ENCODE measurements around the gene UGT2A3.

UGT2A3 gene

GRCh38 chr4:68907245-68907644, 44.4 kb downstream of the UGT2A3 start:
- peak overlapping the region; percentile 77 for H2BK120ac ChIP-seq (ENCODE audit: insufficient read depth, low read length, poor library complexity)
- H4K8ac ChIP-seq (ENCODE audit: low read depth, low read length): peak overlapping the region; percentile 95
- no peak overlapping the region for H3K4me2 ChIP-seq (ENCODE audit: low read length)
- no peak overlapping the region for H3K18ac ChIP-seq (ENCODE audit: low read length)
- peak overlapping the region; percentile 99 for H4K91ac ChIP-seq (ENCODE audit: low read depth, low read length)
- peak overlapping the region; percentile 96 for H2BK5ac ChIP-seq (ENCODE audit: low read depth, low read length, poor library complexity)
- H3K4me3 ChIP-seq (ENCODE audit: low read depth, low read length): no peak overlapping the region
- no peak overlapping the region for H3K4ac ChIP-seq (ENCODE audit: low read depth, low read length)
- H3K27me3 ChIP-seq (ENCODE audit: insufficient read depth, low read length): no peaks in the 10 kb centered on the region
- peaks cover 6% of the 10 kb centered on the region for H3K79me2 ChIP-seq (ENCODE audit: control insufficient read depth, insufficient read depth, low read length, poor library complexity)
- no peaks in the 10 kb centered on the region for H3K9me3 ChIP-seq (ENCODE audit: insufficient read depth, low read depth, low read length)
- peaks cover 30% of the 10 kb centered on the region for H3K79me1 ChIP-seq (ENCODE audit: low read length)
- peak in 1 of 2 donors; percentile 11 for DNase-seq
- H3K14ac ChIP-seq (ENCODE audit: low read length): peak overlapping the region; percentile 87
- no CpG with 5 or more reads among the region's 3 CpGs for WGBS (ENCODE audit: extremely low coverage, insufficient coverage, insufficient read length)
- H3K9ac ChIP-seq (ENCODE audit: low read length): no peak overlapping the region
- H3K4me1 ChIP-seq (ENCODE audit: control insufficient read depth in 1 of 2, insufficient read depth in 2 of 2, low read length in 2 of 2): peaks cover 26 to 33% of the 10 kb centered on the region in 2 experiments
- no peak overlapping the region for H2AFZ ChIP-seq (ENCODE audit: insufficient read depth, low read length, poor library complexity)
- H4K12ac ChIP-seq (ENCODE audit: low read depth, low read length): no peak overlapping the region
- no peaks in the 10 kb centered on the region for H3K36me3 ChIP-seq (ENCODE audit: control insufficient read depth in 1 of 2, insufficient read depth in 2 of 2, low read length in 2 of 2)
- H3K27ac ChIP-seq (ENCODE audit: low read depth, low read length): peak overlapping the region; percentile 98
- no peak overlapping the region for H2AK5ac ChIP-seq (ENCODE audit: low read length)
- H2BK12ac ChIP-seq (ENCODE audit: low read length): peak overlapping the region; percentile 95
- H3K23ac ChIP-seq (ENCODE audit: low read length): no peak overlapping the region

GRCh38 chr4:68906780-68907137, 44.8 kb downstream of the UGT2A3 start:
- Histone ChIP-seq H2AK5ac (ENCODE audit: low read length) (peak overlapping the region; percentile 28), H4K12ac (ENCODE audit: low read depth, low read length) (peak overlapping the region; percentile 55), H3K4me3 (ENCODE audit: low read depth, low read length) (no peak overlapping the region), H3K14ac (ENCODE audit: low read length) (peak overlapping the region; percentile 87), H4K91ac (ENCODE audit: low read depth, low read length) (peak overlapping the region; percentile 99), H2BK5ac (ENCODE audit: low read depth, low read length, poor library complexity) (peak overlapping the region; percentile 96), H3K79me1 (ENCODE audit: low read length) (peaks cover 30% of the 10 kb centered on the region), H3K9me3 (ENCODE audit: insufficient read depth, low read depth, low read length) (no peaks in the 10 kb centered on the region), H3K27me3 (ENCODE audit: insufficient read depth, low read length) (no peaks in the 10 kb centered on the region), H2BK120ac (ENCODE audit: insufficient read depth, low read length, poor library complexity) (peak overlapping the region; percentile 77), H3K79me2 (ENCODE audit: control insufficient read depth, insufficient read depth, low read length, poor library complexity) (peaks cover 6% of the 10 kb centered on the region), H2AFZ (ENCODE audit: insufficient read depth, low read length, poor library complexity) (peak overlapping the region; percentile 77), H3K4me2 (ENCODE audit: low read length) (peak overlapping the region; percentile 48), H3K9ac (ENCODE audit: low read length) (peak overlapping the region; percentile 18), H3K4ac (ENCODE audit: low read depth, low read length) (peak overlapping the region; percentile 66), H2BK12ac (ENCODE audit: low read length) (peak overlapping the region; percentile 95), H3K4me1 (ENCODE audit: control insufficient read depth in 1 of 2, insufficient read depth in 2 of 2, low read length in 2 of 2) (peaks cover 26 to 33% of the 10 kb centered on the region in 2 experiments), H3K27ac (ENCODE audit: low read depth, low read length) (peak overlapping the region; percentile 98), H4K8ac (ENCODE audit: low read depth, low read length) (peak overlapping the region; percentile 95), H3K36me3 (ENCODE audit: control insufficient read depth in 1 of 2, insufficient read depth in 2 of 2, low read length in 2 of 2) (no peaks in the 10 kb centered on the region), H3K18ac (ENCODE audit: low read length) (peak overlapping the region; percentile 70), H3K23ac (ENCODE audit: low read length) (no peak overlapping the region)
- no peak for DNase-seq
- no CpG with 5 or more reads among the region's 10 CpGs for WGBS (ENCODE audit: extremely low coverage, insufficient coverage, insufficient read length)

GRCh38 chr4:68905939-68906779, 45.4 kb downstream of the UGT2A3 start:
- H4K8ac ChIP-seq (ENCODE audit: low read depth, low read length): peak overlapping the region; percentile 95
- peak overlapping the region; percentile 95 for H2BK12ac ChIP-seq (ENCODE audit: low read length)
- peaks cover 6% of the 10 kb centered on the region for H3K79me2 ChIP-seq (ENCODE audit: control insufficient read depth, insufficient read depth, low read length, poor library complexity)
- peak overlapping the region; percentile 98 for H3K27ac ChIP-seq (ENCODE audit: low read depth, low read length)
- H2BK5ac ChIP-seq (ENCODE audit: low read depth, low read length, poor library complexity): peak overlapping the region; percentile 96
- peak overlapping the region; percentile 78 for H2AFZ ChIP-seq (ENCODE audit: insufficient read depth, low read length, poor library complexity)
- H4K12ac ChIP-seq (ENCODE audit: low read depth, low read length): peak overlapping the region; percentile 55
- peak overlapping the region; percentile 87 for H3K14ac ChIP-seq (ENCODE audit: low read length)
- peak overlapping the region; percentile 92 for H2BK120ac ChIP-seq (ENCODE audit: insufficient read depth, low read length, poor library complexity)
- no peak overlapping the region for H3K9ac ChIP-seq (ENCODE audit: low read length)
- peak in 1 of 2 donors; percentile 19 for DNase-seq
- H3K36me3 ChIP-seq (ENCODE audit: control insufficient read depth in 1 of 2, insufficient read depth in 2 of 2, low read length in 2 of 2): no peaks in the 10 kb centered on the region
- peak overlapping the region; percentile 70 for H3K18ac ChIP-seq (ENCODE audit: low read length)
- no CpG with 5 or more reads among the region's 16 CpGs for WGBS (ENCODE audit: extremely low coverage, insufficient coverage, insufficient read length)
- H4K91ac ChIP-seq (ENCODE audit: low read depth, low read length): peak overlapping the region; percentile 99
- no peaks in the 10 kb centered on the region for H3K9me3 ChIP-seq (ENCODE audit: insufficient read depth, low read depth, low read length)
- H3K4me1 ChIP-seq (ENCODE audit: control insufficient read depth in 1 of 2, insufficient read depth in 2 of 2, low read length in 2 of 2): peaks cover 26 to 33% of the 10 kb centered on the region in 2 experiments
- peak overlapping the region; percentile 48 for H3K4me2 ChIP-seq (ENCODE audit: low read length)
- H3K4me3 ChIP-seq (ENCODE audit: low read depth, low read length): no peak overlapping the region
- H3K79me1 ChIP-seq (ENCODE audit: low read length): peaks cover 30% of the 10 kb centered on the region
- peak overlapping the region; percentile 28 for H2AK5ac ChIP-seq (ENCODE audit: low read length)
- no peaks in the 10 kb centered on the region for H3K27me3 ChIP-seq (ENCODE audit: insufficient read depth, low read length)
- H3K4ac ChIP-seq (ENCODE audit: low read depth, low read length): peak overlapping the region; percentile 66
- no peak overlapping the region for H3K23ac ChIP-seq (ENCODE audit: low read length)

GRCh38 chr4:68905598-68905938, 46.0 kb downstream of the UGT2A3 start:
- H3K79me2 ChIP-seq (ENCODE audit: control insufficient read depth, insufficient read depth, low read length, poor library complexity): peaks cover 6% of the 10 kb centered on the region
- peaks cover 30% of the 10 kb centered on the region for H3K79me1 ChIP-seq (ENCODE audit: low read length)
- H3K27ac ChIP-seq (ENCODE audit: low read depth, low read length): peak overlapping the region; percentile 98
- no peaks in the 10 kb centered on the region for H3K27me3 ChIP-seq (ENCODE audit: insufficient read depth, low read length)
- no CpG with 5 or more reads among the region's 2 CpGs for WGBS (ENCODE audit: extremely low coverage, insufficient coverage, insufficient read length)
- DNase-seq: no peak
- H3K9ac ChIP-seq (ENCODE audit: low read length): no peak overlapping the region
- peak overlapping the region; percentile 100 for H2BK12ac ChIP-seq (ENCODE audit: low read length)
- H3K9me3 ChIP-seq (ENCODE audit: insufficient read depth, low read depth, low read length): no peaks in the 10 kb centered on the region
- H2BK5ac ChIP-seq (ENCODE audit: low read depth, low read length, poor library complexity): peak overlapping the region; percentile 87
- H3K18ac ChIP-seq (ENCODE audit: low read length): peak overlapping the region; percentile 65
- H2AK5ac ChIP-seq (ENCODE audit: low read length): peak overlapping the region; percentile 97
- peak overlapping the region; percentile 48 for H3K4me2 ChIP-seq (ENCODE audit: low read length)
- H4K8ac ChIP-seq (ENCODE audit: low read depth, low read length): peak overlapping the region; percentile 96
- H4K12ac ChIP-seq (ENCODE audit: low read depth, low read length): no peak overlapping the region
- H4K91ac ChIP-seq (ENCODE audit: low read depth, low read length): peak overlapping the region; percentile 98
- H3K36me3 ChIP-seq (ENCODE audit: control insufficient read depth in 1 of 2, insufficient read depth in 2 of 2, low read length in 2 of 2): no peaks in the 10 kb centered on the region
- peak overlapping the region; percentile 78 for H2AFZ ChIP-seq (ENCODE audit: insufficient read depth, low read length, poor library complexity)
- H3K4me1 ChIP-seq (ENCODE audit: control insufficient read depth in 1 of 2, insufficient read depth in 2 of 2, low read length in 2 of 2): peaks cover 26 to 33% of the 10 kb centered on the region in 2 experiments
- H3K4me3 ChIP-seq (ENCODE audit: low read depth, low read length): no peak overlapping the region
- peak overlapping the region; percentile 37 for H3K4ac ChIP-seq (ENCODE audit: low read depth, low read length)
- H3K14ac ChIP-seq (ENCODE audit: low read length): peak overlapping the region; percentile 98
- H3K23ac ChIP-seq (ENCODE audit: low read length): no peak overlapping the region
- peak overlapping the region; percentile 92 for H2BK120ac ChIP-seq (ENCODE audit: insufficient read depth, low read length, poor library complexity)

Measured in trophoblast cell (in vitro differentiated cells and primary cell).